GM12878 (cell line): ENCODE measurements around the gene ZNF48. TPM values are rescaled to one million over a fixed set of nuclear protein-coding genes. Genes with fewer than 3 reads are reported as not detected.

Experiments used
- NR2C2 ChIP-seq: IDR thresholded peaks from 2 replicates; pipeline ENCODE4 v1.6.1; 2011; ENCODE audit warnings: borderline replicate concordance, low read depth; ENCODE audit not compliant: control insufficient read depth, insufficient read length
- POLR2AphosphoS2 ChIP-seq: IDR thresholded peaks from 2 replicates; pipeline ENCODE4 v1.6.1; 2011; ENCODE audit warnings: low read depth, mild to moderate bottlenecking, low read length, improper control_type of control experiment, moderate library complexity
- polyA plus RNA-seq, 11 experiments: library from polyadenylated mRNA; depleted of rRNA in 4 of 11; unstranded in 6 of 11; stranded (reverse) in 5 of 11; fragments of >200 nt; fragmentation: Nextera tagmentation in 4 of 11; fragmentation: Illumina TruSeq in 1 of 11; extraction: Ambion mirVana in 4 of 11; extraction: Trizol in 1 of 11; gene quantifications; 1 replicate in 1 of 11; 2 replicates in 10 of 11; pipeline versions ENCODE4 v1.2.1 to v1.2.3, GENCODE V29; 2011 to 2016; ENCODE audit warnings: inconsistent platforms in 2 of 11, missing spikeins in 2 of 11, low read depth in 1 of 11
- total RNA-seq, 4 experiments: library from RNA; depleted of rRNA in 3 of 4; stranded (reverse); fragments of >200 nt in 3 of 4; fragmentation: Illumina TruSeq in 1 of 4; extraction: Trizol in 1 of 4; gene quantifications; 2 replicates each; pipeline versions ENCODE4 v1.2.1 to v1.2.3, GENCODE V29; 2013 to 2021
- TF ChIP-seq, protein P1 (sequence below): IDR thresholded peaks from 2 replicates; pipeline ENCODE4 v1.6.1; 2012; ENCODE audit warnings: mild to moderate bottlenecking, low read depth, low read length
- TF ChIP-seq, protein P2 (sequence below): IDR thresholded peaks from 2 replicates; pipeline ENCODE4 v1.6.1; 2012; ENCODE audit warnings: improper control_type of control experiment, low read depth, low read length; ENCODE audit not compliant: insufficient replicate concordance

The ZNF48 gene
- total and polyA plus RNA-seq, 10 of the 15 experiments (the other 5 are each of a cell fraction or from before 2014, with no cell fraction given) = 0.14 to 12.0 (median 4.2) TPM

DNA sequence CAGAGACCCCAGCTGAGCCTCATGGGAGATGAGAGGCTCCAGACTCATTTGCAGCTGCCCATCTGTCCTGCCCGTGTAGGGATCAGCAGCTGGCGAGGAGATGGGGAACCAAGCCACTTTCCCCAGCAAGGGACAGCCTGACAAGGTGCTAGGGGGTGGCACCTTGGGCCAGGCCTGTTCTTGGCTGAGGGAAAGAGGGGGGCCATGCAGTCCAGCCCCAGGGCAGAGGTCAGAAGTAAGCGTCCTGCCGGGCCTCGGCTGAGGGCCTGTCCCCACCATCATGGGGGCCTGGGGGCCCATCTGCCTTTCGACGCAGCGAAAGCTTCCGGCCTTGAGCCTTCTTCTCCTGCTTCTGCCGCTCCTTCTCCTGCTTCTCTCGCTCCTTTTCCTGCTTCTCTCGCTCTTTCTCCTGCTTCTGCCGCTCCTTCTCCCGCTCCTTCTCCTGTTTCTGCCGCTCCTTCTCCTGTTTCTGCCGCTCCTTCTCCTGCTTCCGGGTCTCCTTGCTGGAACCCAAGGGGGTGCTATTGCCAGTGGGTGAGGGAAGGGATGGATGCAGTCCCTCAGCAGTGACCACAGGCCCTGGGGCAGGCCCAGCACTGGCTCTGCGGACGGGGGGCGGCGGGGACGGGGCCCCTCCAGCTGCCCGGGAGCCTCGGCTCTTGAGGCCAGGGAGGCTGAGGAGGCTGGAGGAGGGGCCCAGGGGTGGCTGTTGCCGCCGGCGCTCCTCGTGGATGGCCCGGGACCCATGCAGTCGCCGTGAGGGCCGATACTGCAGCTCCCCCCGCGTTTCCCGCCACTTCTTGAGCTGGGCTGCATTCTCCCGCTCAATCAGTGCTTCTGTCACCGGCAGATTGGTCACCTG is 37.3 kb upstream of the ZNF48 start (continued):
- TF ChIP-seq, protein P1, sequence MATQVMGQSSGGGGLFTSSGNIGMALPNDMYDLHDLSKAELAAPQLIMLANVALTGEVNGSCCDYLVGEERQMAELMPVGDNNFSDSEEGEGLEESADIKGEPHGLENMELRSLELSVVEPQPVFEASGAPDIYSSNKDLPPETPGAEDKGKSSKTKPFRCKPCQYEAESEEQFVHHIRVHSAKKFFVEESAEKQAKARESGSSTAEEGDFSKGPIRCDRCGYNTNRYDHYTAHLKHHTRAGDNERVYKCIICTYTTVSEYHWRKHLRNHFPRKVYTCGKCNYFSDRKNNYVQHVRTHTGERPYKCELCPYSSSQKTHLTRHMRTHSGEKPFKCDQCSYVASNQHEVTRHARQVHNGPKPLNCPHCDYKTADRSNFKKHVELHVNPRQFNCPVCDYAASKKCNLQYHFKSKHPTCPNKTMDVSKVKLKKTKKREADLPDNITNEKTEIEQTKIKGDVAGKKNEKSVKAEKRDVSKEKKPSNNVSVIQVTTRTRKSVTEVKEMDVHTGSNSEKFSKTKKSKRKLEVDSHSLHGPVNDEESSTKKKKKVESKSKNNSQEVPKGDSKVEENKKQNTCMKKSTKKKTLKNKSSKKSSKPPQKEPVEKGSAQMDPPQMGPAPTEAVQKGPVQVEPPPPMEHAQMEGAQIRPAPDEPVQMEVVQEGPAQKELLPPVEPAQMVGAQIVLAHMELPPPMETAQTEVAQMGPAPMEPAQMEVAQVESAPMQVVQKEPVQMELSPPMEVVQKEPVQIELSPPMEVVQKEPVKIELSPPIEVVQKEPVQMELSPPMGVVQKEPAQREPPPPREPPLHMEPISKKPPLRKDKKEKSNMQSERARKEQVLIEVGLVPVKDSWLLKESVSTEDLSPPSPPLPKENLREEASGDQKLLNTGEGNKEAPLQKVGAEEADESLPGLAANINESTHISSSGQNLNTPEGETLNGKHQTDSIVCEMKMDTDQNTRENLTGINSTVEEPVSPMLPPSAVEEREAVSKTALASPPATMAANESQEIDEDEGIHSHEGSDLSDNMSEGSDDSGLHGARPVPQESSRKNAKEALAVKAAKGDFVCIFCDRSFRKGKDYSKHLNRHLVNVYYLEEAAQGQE = no peak
- TF ChIP-seq NR2C2 (no peak), POLR2AphosphoS2 (no peak)
- TF ChIP-seq, protein P2, sequence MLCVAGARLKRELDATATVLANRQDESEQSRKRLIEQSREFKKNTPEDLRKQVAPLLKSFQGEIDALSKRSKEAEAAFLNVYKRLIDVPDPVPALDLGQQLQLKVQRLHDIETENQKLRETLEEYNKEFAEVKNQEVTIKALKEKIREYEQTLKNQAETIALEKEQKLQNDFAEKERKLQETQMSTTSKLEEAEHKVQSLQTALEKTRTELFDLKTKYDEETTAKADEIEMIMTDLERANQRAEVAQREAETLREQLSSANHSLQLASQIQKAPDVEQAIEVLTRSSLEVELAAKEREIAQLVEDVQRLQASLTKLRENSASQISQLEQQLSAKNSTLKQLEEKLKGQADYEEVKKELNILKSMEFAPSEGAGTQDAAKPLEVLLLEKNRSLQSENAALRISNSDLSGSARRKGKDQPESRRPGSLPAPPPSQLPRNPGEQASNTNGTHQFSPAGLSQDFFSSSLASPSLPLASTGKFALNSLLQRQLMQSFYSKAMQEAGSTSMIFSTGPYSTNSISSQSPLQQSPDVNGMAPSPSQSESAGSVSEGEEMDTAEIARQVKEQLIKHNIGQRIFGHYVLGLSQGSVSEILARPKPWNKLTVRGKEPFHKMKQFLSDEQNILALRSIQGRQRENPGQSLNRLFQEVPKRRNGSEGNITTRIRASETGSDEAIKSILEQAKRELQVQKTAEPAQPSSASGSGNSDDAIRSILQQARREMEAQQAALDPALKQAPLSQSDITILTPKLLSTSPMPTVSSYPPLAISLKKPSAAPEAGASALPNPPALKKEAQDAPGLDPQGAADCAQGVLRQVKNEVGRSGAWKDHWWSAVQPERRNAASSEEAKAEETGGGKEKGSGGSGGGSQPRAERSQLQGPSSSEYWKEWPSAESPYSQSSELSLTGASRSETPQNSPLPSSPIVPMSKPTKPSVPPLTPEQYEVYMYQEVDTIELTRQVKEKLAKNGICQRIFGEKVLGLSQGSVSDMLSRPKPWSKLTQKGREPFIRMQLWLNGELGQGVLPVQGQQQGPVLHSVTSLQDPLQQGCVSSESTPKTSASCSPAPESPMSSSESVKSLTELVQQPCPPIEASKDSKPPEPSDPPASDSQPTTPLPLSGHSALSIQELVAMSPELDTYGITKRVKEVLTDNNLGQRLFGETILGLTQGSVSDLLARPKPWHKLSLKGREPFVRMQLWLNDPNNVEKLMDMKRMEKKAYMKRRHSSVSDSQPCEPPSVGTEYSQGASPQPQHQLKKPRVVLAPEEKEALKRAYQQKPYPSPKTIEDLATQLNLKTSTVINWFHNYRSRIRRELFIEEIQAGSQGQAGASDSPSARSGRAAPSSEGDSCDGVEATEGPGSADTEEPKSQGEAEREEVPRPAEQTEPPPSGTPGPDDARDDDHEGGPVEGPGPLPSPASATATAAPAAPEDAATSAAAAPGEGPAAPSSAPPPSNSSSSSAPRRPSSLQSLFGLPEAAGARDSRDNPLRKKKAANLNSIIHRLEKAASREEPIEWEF = no peak
